ENCODE results near the gene NBAS. TPM values are rescaled to one million over a fixed set of nuclear protein-coding genes. Genes with fewer than 3 reads are reported as not detected.

Gene NBAS
- total and polyA plus RNA-seq, 2 of the 4 experiments (the other 2 are of a cell fraction): 22.3 to 105 TPM

GRCh38 chr2:15460112-15460620 is 101.0 kb downstream of the NBAS start:
- POLR2A ChIA-PET (ENCODE audit: unreplicated experiment): no interaction called here
- no peak overlapping the region for H4K91ac ChIP-seq (ENCODE audit: insufficient read depth, low read depth, low read length)
- intact Hi-C loops (cut with micrococcal nuclease) (no loop called here), dilution Hi-C loops (cut with HindIII; ENCODE audit: low sequenced_read_pairs, unreplicated experiment) (no loop called here), in situ Hi-C loops (cut with MboI; ENCODE audit: low sequenced_read_pairs) (no loop called here)
- no peak overlapping the region for H3K14ac ChIP-seq (replicated peaks; ENCODE audit: low read depth, low read length)
- H3K9ac ChIP-seq (ENCODE audit: low read depth, low read length): no peak overlapping the region
- H3K36me3 ChIP-seq (ENCODE audit: control insufficient read depth, insufficient read depth, low read length): peaks cover 15% of the 10 kb centered on the region
- H3K27ac ChIP-seq (ENCODE audit: insufficient read depth, low read length): no peak overlapping the region
- H3K9me3 ChIP-seq (ENCODE audit: control insufficient read depth, insufficient read depth, low read length): no peaks in the 10 kb centered on the region
- H3K4me1 ChIP-seq (ENCODE audit: control insufficient read depth, insufficient read depth, low read length): no peaks in the 10 kb centered on the region
- no peak for ATAC-seq (ENCODE audit: low read depth)
- H3K4me2 ChIP-seq (ENCODE audit: low read depth, low read length): no peak overlapping the region
- no peak overlapping the region for H3K23ac ChIP-seq (ENCODE audit: low read depth, low read length)
- no peak for DNase-seq
- H2AK9ac ChIP-seq (replicated peaks; ENCODE audit: low read depth, low read length, poor library complexity): no peak overlapping the region
- H2BK120ac ChIP-seq (ENCODE audit: low read depth, low read length): no peak overlapping the region
- H3K27me3 ChIP-seq (ENCODE audit: control insufficient read depth, insufficient read depth, low read length): no peaks in the 10 kb centered on the region
- CTCF ChIA-PET: no interaction called here
- no peak overlapping the region for H3K18ac ChIP-seq (ENCODE audit: low read depth, low read length)
- no peak overlapping the region for H2BK5ac ChIP-seq (ENCODE audit: low read depth, low read length, poor library complexity, severe bottlenecking)
- H3K56ac ChIP-seq (ENCODE audit: extremely low read depth, insufficient read depth, low read length): no peak overlapping the region
- no CpG with 5 or more reads among the region's 1 CpG for WGBS, 2 experiments (ENCODE audit: extremely low coverage in 2 of 2, insufficient read length in 1 of 2)
- H4K20me1 ChIP-seq (ENCODE audit: insufficient read depth, low read length): no peaks in the 10 kb centered on the region
- no peak overlapping the region for H3K4ac ChIP-seq (ENCODE audit: low read depth, low read length)
- H2BK15ac ChIP-seq (ENCODE audit: low read depth, low read length): no peak overlapping the region
- no peak overlapping the region for H2AK5ac ChIP-seq (ENCODE audit: low read depth, low read length)
- H3K79me1 ChIP-seq (ENCODE audit: low read depth in 1 of 2, low read length in 2 of 2): peaks cover 4 to 9% of the 10 kb centered on the region in 2 experiments; a peak in 3 of 4 replicates
- H4K5ac ChIP-seq (ENCODE audit: low read depth, low read length): no peak overlapping the region
- no peak overlapping the region for H2AFZ ChIP-seq (replicated peaks; ENCODE audit: low read length, poor library complexity)
- H3K9me1 ChIP-seq (ENCODE audit: insufficient read depth, low read length): no peaks in the 10 kb centered on the region; the same call in 1 of the 2 replicates
- H2BK20ac ChIP-seq (ENCODE audit: low read depth, low read length): no peak overlapping the region
- no peak overlapping the region for H4K8ac ChIP-seq (ENCODE audit: low read depth in 2 of 2, low read length in 2 of 2)
- H3K4me3 ChIP-seq (ENCODE audit: insufficient read depth, low read depth, low read length): no peak overlapping the region
- BruUV-seq (replicated peaks): no TSS peak
- TF ChIP-seq POLR2A (IDR thresholded peaks at IDR 0.05; ENCODE audit: low read depth, low read length) (no peak), CHD1 (IDR thresholded peaks at IDR 0.05; ENCODE audit: low read depth, low read length) (no peak), MXI1 (IDR thresholded peaks at IDR 0.05; ENCODE audit: borderline replicate concordance, low read depth, low read length) (no peak), RAD21 (IDR thresholded peaks at IDR 0.05; ENCODE audit: low read length) (no peak), RCOR1 (IDR thresholded peaks at IDR 0.05; ENCODE audit: insufficient replicate concordance, low read length) (no peak), BHLHE40 (IDR thresholded peaks at IDR 0.05; ENCODE audit: low read depth, low read length) (no peak), MAZ (IDR thresholded peaks at IDR 0.05; ENCODE audit: borderline replicate concordance, low read depth, low read length) (no peak), SMC3 (IDR thresholded peaks at IDR 0.05; ENCODE audit: low read depth, low read length) (no peak), NFE2L2 (IDR thresholded peaks at IDR 0.05; ENCODE audit: low read depth, low read length) (no peak), RFX5 (IDR thresholded peaks at IDR 0.05; ENCODE audit: low read depth, low read length) (no peak), FOS (IDR thresholded peaks at IDR 0.05; ENCODE audit: low read depth, low read length) (no peak), USF2 (IDR thresholded peaks at IDR 0.05; ENCODE audit: low read depth, low read length) (no peak), CEBPB (IDR thresholded peaks at IDR 0.05; ENCODE audit: low read depth, low read length) (no peak), MAFK (IDR thresholded peaks at IDR 0.05; ENCODE audit: low read depth, low read length) (no peak), CTCF (conservative IDR thresholded peaks at IDR 0.05; ENCODE audit: low read depth, low read length) (no peak), ELK1 (IDR thresholded peaks at IDR 0.05; ENCODE audit: borderline replicate concordance, low read depth, low read length) (no peak)

Data from IMR-90 (cell line).